A549 (cell line): ENCODE measurements around the gene PITPNB. TPM values are rescaled to one million over a fixed set of nuclear protein-coding genes. Genes with fewer than 3 reads are reported as not detected.

Source experiments
- ATAC-seq, 2 experiments: fragments of 200-7000 bp in 1 of 2; fragments of >200 bp in 1 of 2; cut with Nextera tagmentation in 1 of 2; cut with Tn5 transposase in 1 of 2; 3 replicates each; pipeline versions ENCODE4 v1.8.0 to v1.9.1; 2018 to 2020; ENCODE audit warnings: mild to moderate bottlenecking in 1 of 2, moderate library complexity in 1 of 2
- CTCF ChIA-PET: fragments of 300-600 bp; sonication (Branson Sonifier 250); formaldehyde crosslinking; extraction: SDS; loops from one replicate; lab custom pipeline; 2021; ENCODE audit warnings: antibody characterized with exemption, inconsistent platforms; lab: Yijun Ruan, JAX
- POLR2A ChIA-PET: fragments of 350-600 bp; formaldehyde crosslinking; extraction: SDS; loops from one replicate; lab custom pipeline; 2021; ENCODE audit warnings: antibody characterized with exemption, inconsistent platforms; lab: Yijun Ruan, JAX
- DNase-seq, 2 experiments: peaks; one replicate each; pipeline versions ENCODE4 v3.0.0 to v3.0.0-alpha.2; 2011 to 2016; ENCODE audit warnings: low read depth in 1 of 2, low spot score in 1 of 2
- FAIRE-seq: peaks from 2 replicates; lab custom pipeline; 2011; peaks lifted over from hg19 to GRCh38; lab: Jason Lieb, UNC
- H3K27ac ChIP-seq, 2 experiments: fragments of >200 bp; sonication (Bioruptor Twin); formaldehyde crosslinking; 3 replicates each; pipeline ENCODE4 v1.5.1; 2016 to 2017
- H3K4me1 ChIP-seq: fragments of >200 bp; sonication (Bioruptor Twin); formaldehyde crosslinking; 3 replicates; pipeline ENCODE4 v1.6.1; 2016
- H3K4me2 ChIP-seq: fragments of >200 bp; sonication (Bioruptor Twin); formaldehyde crosslinking; 3 replicates; pipeline ENCODE4 v1.6.1; 2016
- H3K4me3 ChIP-seq: fragments of >200 bp; sonication (Bioruptor Twin); formaldehyde crosslinking; 3 replicates; pipeline ENCODE4 v1.5.1; 2016
- H3K9me3 ChIP-seq: fragments of >200 bp; sonication (Bioruptor Twin); formaldehyde crosslinking; 3 replicates; pipeline ENCODE4 v1.6.1; 2016
- CEBPB ChIP-seq, 2 experiments: fragments of >200 bp in 1 of 2; sonication (Bioruptor Twin) in 1 of 2; formaldehyde crosslinking in 1 of 2; IDR thresholded peaks; 2 replicates each; pipeline ENCODE4 v1.6.1; 2012 to 2016
- CHD4 ChIP-seq: fragments of 200-600 bp; sonication (generic); IDR thresholded peaks from 2 replicates; pipeline ENCODE4 v1.6.1; 2016; ENCODE audit warnings: antibody characterized with exemption, mild to moderate bottlenecking, borderline replicate concordance
- CTCF ChIP-seq: fragments of >200 bp; sonication (Bioruptor Twin); formaldehyde crosslinking; IDR thresholded peaks from 3 replicates; pipeline ENCODE4 v1.5.1; 2016
- EHF ChIP-seq: fragments of 250-450 bp; sonication (Bioruptor Pico); IDR thresholded peaks from 2 replicates; pipeline ENCODE4 v1.5.0; 2020; ENCODE audit warnings: mild to moderate bottlenecking
- EP300 ChIP-seq, 2 experiments: fragments of >200 bp; sonication (Bioruptor Twin); formaldehyde crosslinking; IDR thresholded peaks; 2 replicates in 1 of 2; 3 replicates in 1 of 2; pipeline ENCODE4 v1.6.1; 2016 to 2017
- ESRRA ChIP-seq: fragments of 150-350 bp; IDR thresholded peaks from 2 replicates; pipeline ENCODE4 v1.6.1; 2014; ENCODE audit warnings: mild to moderate bottlenecking, low read length, borderline replicate concordance
- FOXS1 ChIP-seq: fragments of 250-450 bp; sonication (Bioruptor Pico); IDR thresholded peaks from 2 replicates; pipeline ENCODE4 v1.5.0; 2020; ENCODE audit warnings: mild to moderate bottlenecking, moderate library complexity
- JUN ChIP-seq, 2 experiments: fragments of >200 bp; sonication (Bioruptor Twin); formaldehyde crosslinking; IDR thresholded peaks; 2 replicates in 1 of 2; 3 replicates in 1 of 2; pipeline ENCODE4 v1.6.1; 2016 to 2017
- KDM5A ChIP-seq: fragments of 200-600 bp; sonication (generic); IDR thresholded peaks from 2 replicates; pipeline ENCODE4 v1.6.1; 2016; ENCODE audit warnings: antibody characterized with exemption, mild to moderate bottlenecking
- MAX ChIP-seq: IDR thresholded peaks from 2 replicates; pipeline ENCODE4 v1.6.1; 2012
- NFE2L2 ChIP-seq: fragments of 150-350 bp; conservative IDR thresholded peaks from 2 replicates; pipeline ENCODE4 v1.6.1; 2014; ENCODE audit warnings: low read length
- PBX3 ChIP-seq: IDR thresholded peaks from 2 replicates; pipeline ENCODE4 v1.6.1; 2012
- POLR2A ChIP-seq: IDR thresholded peaks from 2 replicates; pipeline ENCODE4 v1.6.1; 2012; ENCODE audit warnings: mild to moderate bottlenecking, low read length
- POLR2AphosphoS2 ChIP-seq: conservative IDR thresholded peaks from 2 replicates; pipeline ENCODE4 v1.6.1; 2012; ENCODE audit warnings: low read length, improper control_type of control experiment, inconsistent platforms
- TFCP2L1 ChIP-seq: fragments of 250-450 bp; sonication (Bioruptor Pico); IDR thresholded peaks from 2 replicates; pipeline ENCODE4 v1.5.0; 2021; ENCODE audit warnings: mild to moderate bottlenecking
- TP53 ChIP-seq: fragments of 250-450 bp; sonication (Bioruptor Pico); IDR thresholded peaks from 2 replicates; pipeline ENCODE4 v1.5.0; 2021; ENCODE audit warnings: mild to moderate bottlenecking, moderate library complexity
- ZNF302 ChIP-seq: fragments of 250-450 bp; sonication (Bioruptor Pico); IDR thresholded peaks from 2 replicates; pipeline ENCODE4 v1.9.0; 2021; ENCODE audit warnings: inconsistent platforms, mild to moderate bottlenecking, moderate library complexity
- ZSCAN20 ChIP-seq: fragments of 250-450 bp; sonication (Bioruptor Pico); IDR thresholded peaks from 2 replicates; pipeline ENCODE4 v1.8.0; 2022; ENCODE audit warnings: mild to moderate bottlenecking, moderate library complexity
- WGBS: methylation state at CpG from one replicate; pipeline ENCODE4 v1.1.6; 2017; ENCODE audit errors: missing lambda C conversion rate; 5-methylcytosine and 5-hydroxymethylcytosine counted together
- polyA plus RNA-seq, 4 experiments: library from polyadenylated mRNA; depleted of rRNA in 3 of 4; stranded (reverse); fragments of >200 nt; fragmentation: RNase III in 1 of 4; extraction: RNeasy Plus Mini Kit Qiagen cat#74134 plus additional on column Dnase treatment in 1 of 4; gene quantifications; 2 replicates in 3 of 4; 3 replicates in 1 of 4; pipeline ENCODE4 v1.2.3, GENCODE V29; 2011 to 2017

The PITPNB gene
- polyA plus RNA-seq, 2 of the 4 experiments (the other 2 are of a cell fraction), result 45.8 to 52.1 TPM

GRCh38 chr22:27900153-27900552 lies 18.9 kb downstream of the PITPNB start:
- 96% methylated on average over 1 of the region's 1 CpG for WGBS
- no peak overlapping the region for H3K4me2 ChIP-seq
- H3K9me3 ChIP-seq, result no peaks in the 10 kb centered on the region
- H3K27ac ChIP-seq, result no peak overlapping the region
- no peak for TF ChIP-seq POLR2AphosphoS2
- TF ChIP-seq JUN (IDR thresholded peaks at IDR 0.05), result no peak
- TF ChIP-seq ZNF302 (CRISPR knock-in tag), result no peak
- ChIA-PET CTCF (interaction anchor here (0.7 kb wide), 1 partner anchor 13 kb away, joined by 5 read pairs; no protein-coding TSS in a partner anchor), POLR2A (no interaction called here)
- ATAC-seq, result no peak
- no peaks in the 10 kb centered on the region for H3K4me1 ChIP-seq
- FAIRE-seq, result no peak
- no peak overlapping the region for H3K4me3 ChIP-seq
- DNase-seq, result no peak

- ATAC-seq, result no peak
Observed at GRCh38 chr22:27896245-27896644, 22.8 kb downstream of the PITPNB start.

GRCh38 chr22:27895600-27895999 lies 23.5 kb downstream of the PITPNB start:
- no peak for ATAC-seq
- no peak for FAIRE-seq

More at GRCh38 chr22:27896245-27896644, 22.8 kb downstream of the PITPNB start:
- Histone ChIP-seq H3K9me3 (no peaks in the 10 kb centered on the region), H3K27ac (no peak overlapping the region), H3K4me1 (no peaks in the 10 kb centered on the region), H3K4me2 (no peak overlapping the region)
- CTCF ChIA-PET, result interaction anchor here (0.6 kb wide), 1 partner anchor 890 kb away, joined by 3 read pairs; no protein-coding TSS in a partner anchor
- no peak for DNase-seq
- no peak for TF ChIP-seq POLR2AphosphoS2
- TF ChIP-seq POLR2A, result no peak
- no peak for TF ChIP-seq CEBPB (IDR thresholded peaks at IDR 0.05)
- no peak for TF ChIP-seq MAX
- TF ChIP-seq JUN (IDR thresholded peaks at IDR 0.05), result no peak
- TF ChIP-seq NFE2L2, result no peak
- TF ChIP-seq CTCF, result no peak
- no peak for TF ChIP-seq TFCP2L1 (CRISPR knock-in tag)
- TF ChIP-seq KDM5A, result no peak
- TF ChIP-seq FOXS1 (CRISPR knock-in tag), result no peak
- TF ChIP-seq ZSCAN20 (CRISPR knock-in tag), result no peak
- TF ChIP-seq EHF (CRISPR knock-in tag), result no peak
- no peak for TF ChIP-seq ESRRA
- TF ChIP-seq EP300 (IDR thresholded peaks at IDR 0.05), result no peak
- TF ChIP-seq, all 56 proteins: peak for 0
- H3K4me3 ChIP-seq, result no peak overlapping the region
- no peak for FAIRE-seq
- POLR2A ChIA-PET, result no interaction called here
- WGBS, result 83% methylated on average over 6 of the region's 6 CpGs

GRCh38 chr22:27892811-27893210 lies 26.2 kb downstream of the PITPNB start:
- ChIA-PET CTCF (interaction anchor here (0.7 to 2.6 kb wide), 3 partner anchors 12 to 38 kb away, joined by 3 to 17 read pairs (median 4); no protein-coding TSS in a partner anchor), POLR2A (interaction anchor here (0.7 kb wide), 1 partner anchor 771 kb away, joined by 5 read pairs; no protein-coding TSS in a partner anchor)
- Histone ChIP-seq H3K4me2 (no peak overlapping the region), H3K9me3 (no peaks in the 10 kb centered on the region), H3K4me1 (no peaks in the 10 kb centered on the region), H3K27ac (no peak overlapping the region), H3K4me3 (no peak overlapping the region)
- ATAC-seq, result no peak
- no peak for TF ChIP-seq CHD4
- no peak for FAIRE-seq
- no peak for DNase-seq
- WGBS, result 86% methylated on average over 5 of the region's 5 CpGs

More at GRCh38 chr22:27895600-27895999, 23.5 kb downstream of the PITPNB start:
- TF ChIP-seq PBX3, result no peak
- TF ChIP-seq TP53 (CRISPR knock-in tag), result no peak
- no peak for TF ChIP-seq EP300 (IDR thresholded peaks at IDR 0.05)
- no peak overlapping the region for H3K27ac ChIP-seq
- 70% methylated on average over 4 of the region's 4 CpGs for WGBS
- H3K4me1 ChIP-seq, result no peaks in the 10 kb centered on the region
- H3K9me3 ChIP-seq, result no peaks in the 10 kb centered on the region
- ChIA-PET CTCF (interaction anchor here (0.6 kb wide), 1 partner anchor 890 kb away, joined by 3 read pairs; no protein-coding TSS in a partner anchor), POLR2A (no interaction called here)
- DNase-seq, result no peak
- H3K4me3 ChIP-seq, result no peak overlapping the region
- no peak overlapping the region for H3K4me2 ChIP-seq
